Head of caudate nucleus (tissue), 42 donors: ENCODE measurements around the gene RAD18.

Experiments
- DNase-seq, 42 donors: peaks; one replicate each; pipeline versions ENCODE4 v3.0.0 to v3.0.0-alpha.2; 2020 to 2021; ENCODE audit warnings: mixed read lengths in 7 of 42
- intact Hi-C: fragments of 100-400 bp; cut with DNase I; formaldehyde crosslinking; loops from one replicate; pipeline ENCODE4 v1.15.0; 2022

RAD18 gene

GRCh38 chr3:8932507-8932906 lies 30.8 kb downstream of the RAD18 start:
- DNase-seq, result no peak
- intact Hi-C loops, result no loop called here

GRCh38 chr3:8931342-8931741 lies 31.9 kb downstream of the RAD18 start:
- DNase-seq, result peak in 8 of 42 donors; percentile 2 to 47 (median 14)
- intact Hi-C loops, result no loop called here

GRCh38 chr3:8929860-8930259 lies 33.4 kb downstream of the RAD18 start:
- DNase-seq, result no peak
- intact Hi-C loops, result no loop called here

- no peak for DNase-seq
- intact Hi-C loops, result no loop called here
These were observed 48.8 kb downstream of the RAD18 start for GRCh38 chr3:8914491-8914890.

- no peak for DNase-seq
- intact Hi-C loops, result no loop called here
These were observed 51.5 kb downstream of the RAD18 start for GRCh38 chr3:8911781-8912180.

GRCh38 chr3:8909160-8909559 lies 54.1 kb downstream of the RAD18 start:
- intact Hi-C loops, result no loop called here
- no peak for DNase-seq

- DNase-seq, result no peak
- intact Hi-C loops, result no loop called here
These were observed 60.1 kb downstream of the RAD18 start for GRCh38 chr3:8903191-8903590.

- no peak for DNase-seq
These were observed 62.4 kb downstream of the RAD18 start for GRCh38 chr3:8900869-8901268.

GRCh38 chr3:8899876-8900460 lies 63.3 kb downstream of the RAD18 start:
- intact Hi-C loops, result no loop called here
- no peak for DNase-seq

More at GRCh38 chr3:8900869-8901268, 62.4 kb downstream of the RAD18 start:
- intact Hi-C loops, result no loop called here

- intact Hi-C loops, result no loop called here
These were observed 67.4 kb downstream of the RAD18 start for GRCh38 chr3:8895829-8896228.

GRCh38 chr3:8893001-8893400 lies 70.3 kb downstream of the RAD18 start:
- intact Hi-C loops, result no loop called here
- DNase-seq, result peak in 25 of 42 donors; percentile 3 to 61 (median 28)

More at GRCh38 chr3:8895829-8896228, 67.4 kb downstream of the RAD18 start:
- no peak for DNase-seq

GRCh38 chr3:8891774-8892173 lies 71.5 kb downstream of the RAD18 start:
- intact Hi-C loops, result no loop called here
- DNase-seq, result no peak

GRCh38 chr3:8891303-8891702 lies 72.0 kb downstream of the RAD18 start:
- intact Hi-C loops, result no loop called here
- DNase-seq, result no peak

- DNase-seq, result no peak
- intact Hi-C loops, result no loop called here
These were observed 74.9 kb downstream of the RAD18 start for GRCh38 chr3:8888301-8888915.

- intact Hi-C loops, result no loop called here
- DNase-seq, result no peak
These were observed 75.6 kb downstream of the RAD18 start for GRCh38 chr3:8887435-8888300.

GRCh38 chr3:8886546-8886945 lies 76.7 kb downstream of the RAD18 start:
- DNase-seq, result no peak
- intact Hi-C loops, result no loop called here

- intact Hi-C loops, result no loop called here
These were observed 77.5 kb downstream of the RAD18 start for GRCh38 chr3:8885536-8886316.

GRCh38 chr3:8884630-8885290 lies 78.5 kb downstream of the RAD18 start:
- intact Hi-C loops, result no loop called here
- DNase-seq, result no peak

More at GRCh38 chr3:8885536-8886316, 77.5 kb downstream of the RAD18 start:
- no peak for DNase-seq

GRCh38 chr3:8882642-8883041 lies 80.6 kb downstream of the RAD18 start:
- DNase-seq, result no peak
- intact Hi-C loops, result no loop called here
